HG03280 (cell line): ENCODE data around the gene YJU2.
"Not testable (repeated sequence)": the region's sequence is repeated elsewhere in the genome, so short reads cannot be mapped to it uniquely, and the experiment has no call there.

ENCODE experiments used
- ATAC-seq: cut with Tn5 transposase; IDR thresholded peaks from one replicate; pipeline ENCODE4 v1.9.1; 2021; ENCODE audit warnings: mild to moderate bottlenecking, moderate library complexity; ENCODE audit not compliant: unreplicated experiment

Gene YJU2

DNA sequence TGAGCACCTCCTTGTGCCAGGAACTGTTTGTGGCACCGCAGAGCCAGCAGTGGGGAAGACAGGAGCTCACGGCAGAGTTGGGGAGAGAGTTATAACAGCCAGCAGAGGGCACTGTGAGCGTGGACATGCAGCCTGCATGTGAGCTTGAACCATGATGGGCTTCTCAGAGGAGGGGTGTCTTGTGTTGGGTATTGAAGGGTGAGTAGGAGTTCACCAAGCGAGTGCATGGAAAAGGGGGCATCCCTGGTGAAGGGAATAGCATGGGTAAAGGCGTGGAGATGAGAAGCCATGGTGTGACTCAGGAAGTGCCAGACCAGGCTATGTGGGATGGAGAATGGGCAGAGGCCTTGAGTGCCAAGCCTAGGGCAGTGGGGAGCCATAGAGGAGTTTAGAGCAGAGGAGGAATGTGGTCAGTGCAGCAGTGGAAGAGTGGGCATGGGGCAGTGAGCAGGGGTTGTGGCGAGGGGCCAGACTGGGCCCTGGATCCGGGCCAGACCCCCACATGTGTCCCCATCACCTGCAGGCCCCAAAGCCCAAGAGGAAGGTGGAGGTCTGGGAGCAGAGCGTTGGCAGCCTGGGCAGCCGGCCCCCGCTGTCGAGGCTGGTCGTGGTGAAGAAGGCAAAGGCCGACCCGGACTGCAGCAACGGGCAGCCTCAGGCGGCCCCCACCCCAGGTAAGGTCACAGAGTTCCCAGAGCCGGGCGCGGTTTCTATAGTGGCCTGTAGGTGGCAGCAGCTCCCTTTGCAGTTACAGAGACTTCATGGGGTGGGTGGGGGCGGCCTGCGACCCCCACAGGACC, 20.4 kb downstream of the YJU2 start:
- no peak for ATAC-seq

DNA sequence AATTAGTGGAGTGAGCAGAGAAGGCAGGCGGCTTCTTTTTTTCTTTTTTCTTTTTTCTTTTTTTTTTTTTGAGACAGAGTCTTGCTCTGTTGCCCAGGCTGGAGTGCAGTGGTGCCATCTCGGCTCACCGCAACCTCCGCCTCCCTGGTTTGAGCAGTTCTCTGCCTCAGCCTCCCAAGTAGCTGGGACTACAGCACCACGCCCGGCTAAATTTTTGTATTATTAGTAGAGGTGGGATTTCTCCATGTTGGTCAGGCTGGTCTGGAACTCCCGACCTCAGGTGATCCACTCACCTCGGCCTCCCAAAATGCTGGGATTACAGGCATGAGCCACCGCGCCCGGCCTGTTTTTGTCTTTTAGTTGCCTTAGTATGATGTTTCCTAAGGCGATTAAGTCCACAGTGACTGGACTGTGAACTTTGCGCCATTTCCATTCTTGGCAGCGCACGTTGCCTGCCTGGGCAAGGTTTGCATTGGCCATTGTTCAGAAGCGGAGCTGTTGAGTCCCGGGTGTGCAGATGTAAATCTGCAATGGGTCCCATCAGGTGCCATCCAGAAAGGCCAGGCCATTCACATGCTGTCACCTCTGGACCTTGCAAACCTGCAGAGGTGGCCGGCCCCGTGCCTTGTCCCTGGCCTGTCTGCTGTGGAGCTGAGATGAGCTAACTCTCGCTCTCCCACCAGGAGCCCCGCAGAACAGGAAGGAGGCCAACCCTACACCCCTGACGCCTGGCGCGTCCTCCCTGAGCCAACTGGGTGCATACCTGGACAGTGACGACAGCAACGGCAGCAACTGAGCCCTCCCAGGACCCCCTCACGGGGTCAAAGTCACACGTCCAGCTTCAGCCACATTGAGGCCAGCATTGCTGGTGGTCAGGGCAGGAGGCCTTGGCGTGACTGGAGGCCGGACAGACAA, 21.3 kb downstream of the YJU2 start:
- no peak for ATAC-seq

DNA sequence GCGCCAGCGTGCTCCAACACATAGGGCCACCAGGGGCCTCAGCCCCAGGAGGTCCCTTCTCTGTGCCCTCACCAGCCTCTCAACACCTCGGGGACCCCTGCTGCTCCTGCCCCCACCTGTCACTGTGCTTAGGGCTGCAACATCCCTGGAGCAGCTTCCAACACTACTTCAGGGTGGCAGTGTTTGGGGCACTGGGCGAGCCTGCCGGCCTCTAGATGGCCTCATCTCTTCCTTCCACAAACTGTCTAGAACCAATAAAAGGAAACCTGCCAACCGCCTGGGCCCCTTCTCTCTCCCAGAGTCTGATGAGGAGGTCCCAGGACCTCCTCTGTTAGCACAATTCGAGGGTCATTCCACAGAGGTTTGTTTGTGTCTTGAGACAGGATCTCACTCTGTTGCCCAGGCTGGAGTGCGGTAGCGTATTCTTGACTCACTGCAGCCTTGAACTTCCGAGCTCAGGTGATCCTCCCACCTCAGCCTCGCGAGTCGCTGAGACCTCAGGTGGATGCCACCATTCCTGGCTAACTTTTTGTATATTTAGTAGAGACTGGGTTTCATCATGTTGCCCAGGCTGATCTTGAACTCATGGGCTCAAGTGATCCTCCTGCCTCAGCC, 22.0 kb downstream of the YJU2 start:
- ATAC-seq: no peak

DNA sequence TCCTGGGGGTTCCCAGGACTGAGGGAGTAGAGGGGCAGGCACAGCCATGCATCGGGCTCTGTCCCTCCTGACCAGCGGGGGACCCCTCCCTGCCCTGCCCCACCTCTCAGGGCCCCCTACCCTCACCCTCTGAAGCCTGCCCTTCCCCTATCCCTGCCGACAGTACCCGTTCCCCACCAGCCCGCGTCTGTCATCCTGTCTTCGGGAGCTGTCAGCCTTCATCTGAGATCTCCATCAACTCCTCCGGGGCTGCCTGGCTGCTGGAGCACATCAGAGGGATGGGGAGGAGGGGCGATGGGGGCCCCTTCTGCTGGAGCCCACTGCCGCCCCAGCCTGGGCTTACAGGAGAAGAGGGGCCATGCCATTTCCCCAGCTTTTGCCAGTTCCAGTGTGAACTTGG, 26.0 kb downstream of the YJU2 start:
- no peak for ATAC-seq

DNA sequence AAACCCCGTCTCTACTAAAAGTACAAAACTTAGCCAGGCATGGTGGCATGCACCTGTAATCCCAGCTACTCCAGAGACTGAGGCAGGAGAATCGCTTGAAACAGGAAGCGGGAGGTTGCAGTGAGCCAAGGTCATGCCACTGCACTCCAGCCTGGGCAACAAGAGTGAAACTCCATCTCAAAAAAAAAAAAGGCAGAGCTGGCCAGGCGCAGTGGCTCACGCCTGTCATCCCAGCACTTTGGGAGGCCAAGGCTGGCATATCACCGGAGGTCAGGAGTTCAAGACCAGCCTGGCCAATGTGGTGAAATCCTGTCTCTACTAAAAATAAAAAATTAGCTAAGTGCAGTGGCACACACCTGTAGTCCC, 27.4 kb downstream of the YJU2 start:
- not testable (repeated sequence) for ATAC-seq

DNA sequence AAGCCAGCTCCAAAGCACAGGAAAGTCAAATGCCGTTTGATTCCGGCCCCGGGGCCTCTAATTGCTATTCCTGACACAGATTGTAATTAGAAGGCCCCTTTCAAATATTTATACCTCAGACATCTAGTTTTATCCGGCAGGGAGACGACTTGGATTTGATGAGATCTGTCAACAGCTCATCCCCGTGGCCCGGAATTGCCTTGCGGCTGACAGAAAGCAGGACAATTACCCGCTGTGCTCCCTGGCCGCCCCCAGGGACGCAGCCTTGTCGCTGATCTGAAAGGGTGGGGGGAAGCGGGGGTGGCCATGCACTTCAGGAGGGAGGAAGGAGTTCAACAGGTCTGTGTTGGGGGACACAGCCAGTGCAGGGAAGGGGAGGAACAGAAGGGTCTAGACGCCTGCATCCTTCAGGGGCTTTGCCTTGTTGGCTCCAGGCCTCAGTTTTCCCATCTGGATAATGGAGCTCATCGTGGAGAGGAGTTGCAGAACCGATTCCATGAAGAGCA, 30.4 kb downstream of the YJU2 start:
- no peak for ATAC-seq

DNA sequence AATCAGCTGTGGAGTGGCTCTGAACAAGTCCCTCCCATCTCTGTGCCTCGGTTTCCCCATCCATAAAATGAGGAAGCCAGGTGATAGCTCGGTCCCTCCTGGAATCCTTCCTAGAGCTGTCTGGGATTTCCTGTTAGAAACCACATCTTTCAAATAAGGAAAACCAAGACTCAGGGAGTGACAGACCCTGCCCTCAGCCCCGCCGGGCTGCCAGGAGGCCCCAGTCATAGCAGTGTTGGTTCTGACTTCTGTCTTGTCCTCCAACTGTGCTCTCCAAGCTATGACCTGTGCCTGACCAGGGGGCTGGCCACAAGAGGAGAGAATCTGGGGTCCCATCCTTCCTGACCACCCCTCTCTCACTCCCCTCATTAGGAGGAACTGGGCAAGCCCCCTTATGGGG, 31.1 kb downstream of the YJU2 start:
- ATAC-seq: no peak

DNA sequence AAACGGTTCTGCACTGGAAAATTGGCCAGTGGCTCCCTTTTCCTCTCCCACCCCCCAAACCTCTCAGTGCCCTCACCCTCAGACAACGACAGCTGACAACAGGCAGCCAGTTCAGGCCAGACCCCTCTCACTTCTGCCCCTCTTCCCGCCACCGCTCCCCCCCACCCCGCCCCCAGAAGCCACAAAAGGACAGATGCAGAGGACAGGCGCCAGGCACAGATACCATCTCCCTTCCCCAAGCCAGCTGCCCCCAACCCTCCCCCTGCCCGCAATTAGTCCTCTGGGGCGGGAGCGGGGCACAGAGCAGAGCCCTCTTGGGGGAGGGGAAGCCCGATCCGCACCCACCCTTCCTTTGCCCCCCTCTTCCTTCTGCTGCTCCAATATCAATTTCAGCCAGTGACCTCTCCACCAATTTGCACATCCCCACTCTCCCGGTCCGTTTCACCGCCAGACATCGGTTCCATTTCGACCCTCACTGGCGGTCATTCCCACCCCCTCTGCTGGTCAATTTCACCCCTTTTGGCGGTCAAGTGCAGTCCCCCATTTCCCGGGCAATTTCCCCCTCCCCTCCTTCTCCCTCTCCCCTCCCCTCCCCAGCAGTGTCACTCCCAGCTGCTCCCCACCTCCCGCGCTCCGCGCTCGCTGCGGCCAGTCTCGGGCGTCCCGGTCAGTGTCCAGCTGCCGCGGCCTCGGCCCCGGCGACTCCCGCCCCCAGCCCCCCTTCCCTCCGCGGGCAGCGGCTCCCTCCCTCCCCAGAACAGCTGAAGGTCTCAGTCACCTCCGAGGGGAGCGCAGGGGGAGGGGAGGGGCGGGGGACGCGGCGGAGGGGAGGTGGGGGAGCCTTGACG, 31.8 kb downstream of the YJU2 start, which contains the start of gene SHD:
Gene SHD (plus strand): TSS at position 848 of the 848 bp plus-strand sequence. CDS start 798 bp downstream, outside the sequence.
- ATAC-seq: no peak

DNA sequence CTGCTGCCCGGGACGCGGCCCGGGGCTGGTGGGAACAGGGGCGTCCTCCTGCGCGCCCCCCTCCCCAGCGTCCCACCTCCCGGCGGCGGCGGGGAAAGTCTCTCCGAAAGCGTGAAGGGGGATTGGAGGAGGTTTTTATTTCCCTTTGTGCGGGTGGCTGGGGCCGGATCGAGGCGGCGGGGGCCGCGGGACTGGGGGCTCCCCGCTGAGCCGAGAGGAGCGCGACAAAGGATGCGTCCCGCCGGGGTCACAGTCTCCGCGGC, 32.3 kb downstream of the YJU2 start:
- no peak for ATAC-seq

DNA sequence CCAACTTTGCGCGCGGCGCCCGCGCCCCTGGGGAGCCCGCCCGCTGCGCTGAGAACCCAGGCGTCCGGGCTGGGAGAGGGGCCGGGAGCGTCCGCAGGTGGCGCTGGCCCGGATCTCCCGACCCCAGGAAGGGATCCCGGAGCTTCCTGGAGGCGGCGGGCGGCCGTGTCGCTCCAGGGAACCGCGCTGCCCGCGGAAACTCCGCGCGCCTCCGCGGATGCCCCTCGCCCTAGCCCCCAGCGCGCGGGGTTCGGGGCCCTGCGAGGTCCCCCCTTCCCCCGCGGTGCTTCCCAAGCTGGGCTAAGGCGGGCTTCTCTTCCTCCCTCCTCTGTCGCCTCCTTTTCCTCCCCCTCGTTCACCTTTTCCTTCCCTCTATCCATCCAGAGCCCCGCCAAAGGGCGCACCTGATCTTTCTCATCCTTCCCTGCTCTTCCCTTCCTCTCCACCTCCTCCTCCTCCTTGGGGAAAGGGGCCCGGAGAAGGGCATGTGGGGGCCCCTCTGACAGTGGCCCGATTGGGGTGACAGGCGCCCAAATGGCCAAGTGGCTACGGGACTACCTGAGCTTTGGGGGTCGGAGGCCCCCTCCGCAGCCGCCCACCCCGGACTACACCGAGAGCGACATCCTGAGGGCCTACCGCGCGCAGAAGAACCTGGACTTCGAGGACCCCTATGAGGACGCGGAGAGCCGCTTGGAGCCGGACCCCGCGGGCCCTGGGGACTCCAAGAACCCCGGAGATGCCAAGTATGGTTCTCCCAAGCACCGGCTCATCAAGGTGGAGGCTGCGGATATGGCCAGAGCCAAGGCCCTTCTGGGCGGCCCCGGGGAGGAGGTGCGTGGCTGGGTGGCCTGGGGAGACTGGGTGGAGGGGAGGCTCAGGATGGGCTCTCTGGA, 32.9 kb downstream of the YJU2 start:
- no peak for ATAC-seq

DNA sequence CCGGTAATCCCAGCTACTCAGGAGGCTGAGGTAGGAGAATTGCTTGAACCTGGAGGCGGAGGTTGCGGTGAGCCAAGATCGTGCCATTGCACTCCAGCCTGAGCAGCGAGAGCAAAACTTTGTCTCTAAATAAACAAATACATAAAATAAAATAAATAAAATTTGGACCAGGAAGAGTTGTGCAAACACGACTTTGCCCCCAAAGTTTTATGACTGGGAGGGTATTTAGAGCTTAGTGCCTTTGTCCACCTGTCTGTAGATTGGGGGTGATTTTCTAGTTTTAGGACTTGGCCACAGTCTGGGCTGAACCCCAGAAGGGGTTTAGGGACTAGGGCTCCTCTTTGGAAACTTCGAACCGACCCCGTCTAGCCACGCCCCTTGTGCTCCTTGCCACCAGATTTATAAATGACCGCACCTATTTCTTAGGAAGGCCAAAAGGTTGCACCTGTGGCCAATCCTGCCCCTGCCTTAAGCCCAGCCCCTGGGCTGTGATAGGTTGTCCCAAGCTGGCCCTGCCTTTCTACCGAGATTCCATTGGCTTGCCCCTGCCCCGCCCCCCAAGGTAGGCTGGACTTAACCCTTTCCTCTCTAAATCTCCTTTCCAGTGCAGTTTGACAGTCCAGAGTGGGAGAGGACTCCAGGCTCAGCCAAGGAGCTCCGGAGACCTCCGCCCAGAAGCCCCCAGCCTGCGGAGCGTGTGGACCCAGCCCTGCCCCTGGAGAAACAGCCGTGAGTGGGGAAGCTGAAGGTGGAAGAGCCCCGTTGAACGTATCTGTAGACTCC, 37.5 kb downstream of the YJU2 start:
- ATAC-seq: no peak

DNA sequence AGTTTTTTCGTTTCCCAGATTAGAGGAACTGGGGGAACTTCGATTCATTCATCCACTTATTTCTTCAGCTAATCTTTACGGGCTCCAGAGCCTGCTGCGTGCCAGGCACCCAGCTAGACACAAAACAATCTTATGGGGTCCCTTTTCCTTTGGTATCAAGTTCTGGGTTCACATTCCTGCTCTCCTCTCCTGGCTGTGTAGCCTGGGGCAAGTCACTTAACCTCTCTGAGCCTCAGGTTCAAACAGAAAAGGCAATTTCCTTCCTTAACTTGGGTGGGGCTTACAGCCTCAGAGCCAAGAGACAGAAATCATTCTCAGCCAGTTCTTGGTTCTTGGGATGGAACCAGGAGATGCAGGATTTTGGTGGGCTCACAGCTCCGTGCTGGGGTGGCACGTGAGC, 38.1 kb downstream of the YJU2 start:
- ATAC-seq: no peak

DNA sequence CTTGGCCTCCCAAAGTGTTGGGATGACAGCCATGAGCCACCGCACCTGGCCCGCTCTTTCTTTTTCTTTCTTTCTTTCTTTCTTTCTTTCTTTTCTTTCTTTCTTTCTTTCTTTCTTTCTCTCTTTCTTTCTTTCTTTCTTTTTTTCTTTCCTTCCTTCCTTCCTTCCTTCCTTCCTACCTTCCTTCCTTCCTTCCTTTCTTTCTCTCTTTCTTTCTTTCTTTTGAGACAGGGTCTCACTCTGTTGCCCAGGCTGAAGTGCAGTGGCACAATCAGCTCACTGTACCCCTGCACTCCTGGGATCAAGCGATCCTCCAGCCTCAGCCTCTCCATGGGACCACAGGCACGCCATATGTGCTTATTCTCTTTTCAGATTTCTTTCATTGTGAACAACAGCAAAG, 39.3 kb downstream of the YJU2 start:
- not testable (repeated sequence) for ATAC-seq

DNA sequence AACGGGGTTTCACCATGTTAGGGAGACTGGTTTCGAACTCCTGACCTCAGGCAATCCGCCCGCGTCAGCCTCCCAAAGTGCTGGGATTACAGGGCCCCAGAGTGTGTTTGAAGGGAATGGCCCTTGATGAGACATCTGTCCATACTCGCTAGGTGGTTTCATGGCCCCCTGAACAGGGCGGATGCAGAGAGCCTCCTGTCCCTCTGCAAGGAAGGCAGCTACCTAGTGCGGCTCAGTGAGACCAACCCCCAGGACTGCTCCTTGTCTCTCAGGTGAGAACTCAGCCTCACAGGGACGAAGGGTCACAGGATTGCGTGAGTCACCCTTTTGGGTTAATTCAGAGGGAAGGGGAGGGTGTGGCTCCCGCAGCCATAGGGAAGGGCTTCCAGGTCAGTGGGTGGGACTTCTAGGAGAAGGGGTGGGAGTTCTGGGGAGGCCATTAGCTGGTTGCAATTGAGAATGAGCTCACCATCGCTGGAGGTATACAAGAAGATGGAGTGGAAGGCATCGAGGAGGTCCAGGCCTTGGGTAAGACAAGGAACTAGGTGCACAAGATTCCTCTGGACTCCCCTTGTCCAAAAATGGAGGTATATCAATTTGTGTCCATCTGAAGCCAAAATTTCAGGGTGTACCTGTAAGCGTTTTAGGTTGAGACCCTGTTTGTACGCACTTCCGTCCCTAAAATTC, 41.4 kb downstream of the YJU2 start:
- ATAC-seq: no peak

DNA sequence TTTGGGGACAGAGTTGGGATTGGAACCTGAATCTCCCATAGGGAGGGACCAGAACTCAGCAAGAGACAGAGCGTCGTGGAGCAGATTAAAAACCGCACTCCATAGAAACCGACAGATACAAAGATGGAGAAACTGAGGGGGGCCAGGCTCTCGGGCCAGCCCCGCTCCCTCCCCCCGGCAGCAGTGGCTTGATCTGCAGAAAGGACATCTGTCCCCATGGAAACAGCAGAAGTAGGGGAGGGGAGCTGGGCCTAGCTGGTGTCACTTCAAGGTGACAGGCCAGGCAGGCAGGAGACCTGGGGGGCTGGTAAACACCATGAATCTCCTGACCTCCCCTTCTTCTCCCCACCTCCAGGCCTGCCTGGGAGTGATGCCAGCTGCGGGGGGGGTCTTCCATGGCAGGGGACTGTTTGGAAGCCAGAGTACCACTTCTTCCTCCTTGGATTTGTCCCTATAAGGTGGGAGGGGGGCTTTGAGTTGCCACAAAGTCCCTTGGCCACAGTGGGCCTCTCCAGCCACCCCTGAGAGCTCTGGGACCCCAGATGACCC, 44.4 kb downstream of the YJU2 start:
- no peak for ATAC-seq

DNA sequence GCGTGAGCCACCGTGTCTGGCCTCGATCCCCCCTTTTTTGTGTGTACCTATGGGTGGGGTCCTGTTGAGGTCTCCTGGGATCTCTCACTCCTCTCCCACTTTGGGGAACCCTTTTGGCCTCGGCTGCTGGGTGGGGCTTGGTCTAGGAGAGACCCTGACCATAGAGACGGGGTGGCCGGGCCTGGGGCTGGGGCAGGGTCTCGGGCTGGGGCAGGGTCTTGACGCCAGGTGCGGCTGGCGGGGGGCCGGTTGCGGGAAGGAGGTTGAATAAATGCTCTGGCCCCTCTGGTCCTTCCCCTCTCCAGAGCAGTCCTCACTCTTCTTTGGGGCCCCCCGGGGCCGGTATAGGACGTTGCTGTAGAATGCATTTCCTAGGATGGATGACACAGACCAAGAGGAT, 45.6 kb downstream of the YJU2 start:
- no peak for ATAC-seq

DNA sequence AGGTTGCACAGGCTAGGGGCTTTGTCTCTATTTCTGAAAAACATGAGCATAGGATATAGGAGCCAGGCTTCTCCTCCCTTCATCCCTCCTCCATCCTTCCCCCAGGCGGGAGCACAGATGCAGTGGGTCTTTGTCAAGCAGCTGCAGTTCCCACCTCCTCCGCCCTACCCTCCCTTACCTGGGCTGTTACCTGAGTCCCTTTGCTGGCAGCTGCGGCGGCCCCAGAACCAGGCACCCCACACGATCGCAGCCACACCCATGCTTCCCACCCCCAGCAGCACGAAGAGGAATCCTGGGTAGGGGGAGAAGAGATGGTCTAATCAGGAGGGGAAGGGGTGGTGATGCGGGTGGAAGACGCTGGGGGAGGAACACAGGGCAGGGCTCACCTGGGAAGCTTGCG, 47.5 kb downstream of the YJU2 start:
- no peak for ATAC-seq
